Panc1 (cell line): ENCODE results near the gene CFAP299.

ENCODE experiments used
- CTCF ChIP-seq: fragments of 450-650 bp; IDR thresholded peaks from 2 replicates; pipeline ENCODE4 v1.5.1; 2017; ENCODE audit warnings: mild to moderate bottlenecking
- POLR2AphosphoS5 ChIP-seq: IDR thresholded peaks from 2 replicates; pipeline ENCODE4 v1.6.1; 2012; ENCODE audit warnings: mild to moderate bottlenecking, low read depth, low read length, moderate library complexity

DNA sequence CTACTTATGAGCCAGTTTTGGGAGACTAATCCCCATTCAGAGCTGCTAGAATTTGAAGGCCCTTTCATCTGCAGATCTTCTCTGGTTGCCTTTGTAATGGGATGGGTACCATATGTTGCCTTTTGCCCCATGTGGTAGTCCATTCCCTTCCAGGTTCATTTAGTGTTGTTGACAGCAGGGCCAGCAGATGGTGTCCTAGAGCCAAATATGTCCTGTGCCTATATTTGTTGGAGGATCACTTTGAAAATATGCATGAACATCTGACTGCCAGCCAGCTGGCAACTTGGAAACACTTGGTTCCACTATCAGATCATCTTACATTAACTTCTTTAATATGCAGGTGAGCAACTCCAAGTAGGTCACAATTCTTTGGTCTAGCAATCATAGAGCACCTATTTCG is 30.4 kb downstream of the CFAP299 start:
- peak; percentile 71 for TF ChIP-seq CTCF
- TF ChIP-seq POLR2AphosphoS5: no peak
